Germinal center (tissue), 1 donor: ENCODE data around the gene FMNL2.

Experiments used
- DNase-seq: peaks from one replicate; pipeline ENCODE4 v3.0.0; 2012; ENCODE audit warnings: mixed read lengths, low spot score

Gene FMNL2

GRCh38 chr2:152584301-152584700 lies 249.3 kb downstream of the FMNL2 start:
- no peak for DNase-seq

- DNase-seq, result no peak
Measured at GRCh38 chr2:152585830-152586484, 251.0 kb downstream of the FMNL2 start.

GRCh38 chr2:152587187-152587947 lies 252.4 kb downstream of the FMNL2 start:
- no peak for DNase-seq

- peak; percentile 30 for DNase-seq
Measured at GRCh38 chr2:152588998-152589397, 254.0 kb downstream of the FMNL2 start.

GRCh38 chr2:152594022-152594766 lies 259.2 kb downstream of the FMNL2 start:
- peak; percentile 27 for DNase-seq

- DNase-seq, result no peak
Measured at GRCh38 chr2:152594792-152595191, 259.8 kb downstream of the FMNL2 start.

- no peak for DNase-seq
Measured at GRCh38 chr2:152598975-152599759, 264.2 kb downstream of the FMNL2 start.

- DNase-seq, result no peak
Measured at GRCh38 chr2:152600051-152600657, 265.2 kb downstream of the FMNL2 start.

- no peak for DNase-seq
Measured at GRCh38 chr2:152600697-152601096, 265.7 kb downstream of the FMNL2 start.

GRCh38 chr2:152602750-152603149 lies 267.8 kb downstream of the FMNL2 start:
- no peak for DNase-seq

- DNase-seq, result no peak
Measured at GRCh38 chr2:152603166-152603565, 268.2 kb downstream of the FMNL2 start.

- DNase-seq, result no peak
Measured at GRCh38 chr2:152606081-152606480, 271.1 kb downstream of the FMNL2 start.

GRCh38 chr2:152606941-152607340 lies 272.0 kb downstream of the FMNL2 start:
- no peak for DNase-seq

- no peak for DNase-seq
Measured at GRCh38 chr2:152607793-152608300, 272.9 kb downstream of the FMNL2 start.

- DNase-seq, result no peak
Measured at GRCh38 chr2:152609154-152609553, 274.2 kb downstream of the FMNL2 start.

- no peak for DNase-seq
Measured at GRCh38 chr2:152609699-152610098, 274.7 kb downstream of the FMNL2 start.

- DNase-seq, result peak; percentile 30
Measured at GRCh38 chr2:152611458-152612231, 276.7 kb downstream of the FMNL2 start.

GRCh38 chr2:152613235-152613634 lies 278.3 kb downstream of the FMNL2 start:
- no peak for DNase-seq

GRCh38 chr2:152615177-152615576 lies 280.2 kb downstream of the FMNL2 start:
- no peak for DNase-seq

GRCh38 chr2:152617456-152618192 lies 282.6 kb downstream of the FMNL2 start:
- no peak for DNase-seq
